ENCODE results near the gene TIFAB. TPM values are rescaled to one million over a fixed set of nuclear protein-coding genes. Genes with fewer than 3 reads are reported as not detected.

Gene TIFAB
- total RNA-seq, 2 experiments from 2014 or later = not detected

GRCh38 chr5:135426102-135427082 lies 25.8 kb downstream of the TIFAB start:
- ChIA-PET CTCF (interaction anchor here (0.6 to 2.8 kb wide), 22 partner anchors 9 to 404 kb away, joined by 3 to 15 read pairs (median 4); no protein-coding TSS in a partner anchor), POLR2A (interaction anchor here (0.6 kb wide), 1 partner anchor 93 kb away, joined by 3 read pairs; no protein-coding TSS in a partner anchor)
- H3K27me3 Mint-ChIP-seq = peaks cover 25% of the 10 kb centered on the region
- H3K36me3 Mint-ChIP-seq = no peaks in the 10 kb centered on the region
- H3K27ac Mint-ChIP-seq = no peak overlapping the region
- intact Hi-C loops (cut with micrococcal nuclease) = no loop called here
- H3K4me3 Mint-ChIP-seq = no peak overlapping the region
- peaks cover 2% of the 10 kb centered on the region for H3K4me1 Mint-ChIP-seq (ENCODE audit: low read depth)
- peaks cover 7% of the 10 kb centered on the region for H3K9me3 Mint-ChIP-seq
- no peak for DNase-seq

GRCh38 chr5:135425641-135426040 lies 26.5 kb downstream of the TIFAB start:
- POLR2A ChIA-PET = interaction anchor here (0.6 kb wide), 1 partner anchor 92 kb away, joined by 3 read pairs; no protein-coding TSS in a partner anchor
- Mint-ChIP-seq H3K27ac (no peak overlapping the region), H3K4me3 (no peak overlapping the region), H3K9me3 (peaks cover 7% of the 10 kb centered on the region), H3K36me3 (no peaks in the 10 kb centered on the region), H3K4me1 (ENCODE audit: low read depth) (peaks cover 2% of the 10 kb centered on the region), H3K27me3 (peaks cover 27% of the 10 kb centered on the region)
- CTCF ChIA-PET = interaction anchor here (0.6 to 2.8 kb wide), 21 partner anchors 8 to 405 kb away, joined by 3 to 15 read pairs (median 4); no protein-coding TSS in a partner anchor
- no peak for DNase-seq
- intact Hi-C loops (cut with micrococcal nuclease) = no loop called here

- Mint-ChIP-seq H3K4me3 (no peak overlapping the region), H3K9me3 (peaks cover 8% of the 10 kb centered on the region), H3K27ac (no peak overlapping the region), H3K36me3 (no peaks in the 10 kb centered on the region), H3K4me1 (ENCODE audit: low read depth) (peaks cover 2% of the 10 kb centered on the region), H3K27me3 (peaks cover 33% of the 10 kb centered on the region)
- no peak for DNase-seq
- POLR2A ChIA-PET = no interaction called here
- intact Hi-C loops (cut with micrococcal nuclease) = no loop called here
- CTCF ChIA-PET = interaction anchor here (1.1 to 1.4 kb wide), 3 partner anchors 23 to 42 kb away, joined by 3 read pairs; no protein-coding TSS in a partner anchor
Measured at GRCh38 chr5:135423846-135424168, 28.3 kb downstream of the TIFAB start.

- Mint-ChIP-seq H3K9me3 (peaks cover 4% of the 10 kb centered on the region), H3K27me3 (peaks cover 33% of the 10 kb centered on the region), H3K4me1 (ENCODE audit: low read depth) (peaks cover 2% of the 10 kb centered on the region), H3K27ac (no peak overlapping the region), H3K36me3 (no peaks in the 10 kb centered on the region), H3K4me3 (no peak overlapping the region)
- ChIA-PET POLR2A (no interaction called here), CTCF (interaction anchor here (1.1 to 1.4 kb wide), 3 partner anchors 23 to 43 kb away, joined by 3 read pairs; no protein-coding TSS in a partner anchor)
- intact Hi-C loops (cut with micrococcal nuclease) = no loop called here
- DNase-seq = no peak
Measured at GRCh38 chr5:135423146-135423845, 28.9 kb downstream of the TIFAB start.

DNA sequence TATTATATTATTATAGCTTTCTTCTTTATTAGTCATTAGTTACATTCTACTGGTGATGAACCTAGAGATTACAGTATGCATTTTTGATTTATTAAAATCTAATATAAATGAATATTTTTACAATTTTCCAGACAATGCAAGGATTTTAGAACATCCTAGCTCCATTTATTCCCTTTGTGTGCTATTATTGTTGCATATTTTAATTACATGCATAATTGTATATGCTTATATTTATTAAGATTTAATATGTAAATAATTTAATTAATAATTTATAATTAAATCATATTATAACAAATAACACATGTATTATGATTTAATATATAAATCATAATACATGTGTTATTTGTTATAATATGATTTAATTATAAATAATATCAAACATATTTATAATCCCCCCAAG lies 29.7 kb downstream of the TIFAB start:
- POLR2A ChIA-PET = no interaction called here
- no peak overlapping the region for H3K27ac Mint-ChIP-seq
- H3K9me3 Mint-ChIP-seq = peaks cover 4% of the 10 kb centered on the region

DNA sequence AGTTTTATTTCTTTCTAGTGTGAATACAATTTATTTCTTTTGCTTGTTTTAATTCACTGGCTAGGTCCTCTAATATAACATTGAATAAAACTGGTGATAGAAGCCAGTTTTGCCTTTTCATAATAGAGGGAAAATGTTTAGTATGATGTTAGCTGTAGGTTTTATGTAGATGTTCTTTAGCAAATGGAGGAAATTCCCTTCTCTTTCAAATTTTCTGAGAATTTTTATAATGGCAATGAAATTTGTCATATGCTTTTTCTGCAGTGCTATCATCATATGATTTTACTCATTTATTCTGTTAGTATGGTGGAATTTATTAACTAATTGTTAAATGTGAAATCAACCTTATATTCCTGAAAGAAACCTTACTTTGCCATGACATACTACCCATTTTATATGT lies 35.1 kb downstream of the TIFAB start:
- intact Hi-C loops (cut with micrococcal nuclease) = no loop called here
- no peak for DNase-seq
- CTCF ChIA-PET = interaction anchor here (1.2 kb wide), 1 partner anchor 9 kb away, joined by 3 read pairs; no protein-coding TSS in a partner anchor
- Mint-ChIP-seq H3K4me3 (no peak overlapping the region), H3K27me3 (peaks cover 35% of the 10 kb centered on the region), H3K27ac (no peak overlapping the region), H3K4me1 (ENCODE audit: low read depth) (no peaks in the 10 kb centered on the region), H3K9me3 (peaks cover 4% of the 10 kb centered on the region), H3K36me3 (no peaks in the 10 kb centered on the region)
- POLR2A ChIA-PET = no interaction called here

More for the DNA sequence above, 29.7 kb downstream of the TIFAB start:
- peaks cover 36% of the 10 kb centered on the region for H3K27me3 Mint-ChIP-seq
- CTCF ChIA-PET = no interaction called here
- no peak for DNase-seq
- H3K4me1 Mint-ChIP-seq (ENCODE audit: low read depth) = peaks cover 2% of the 10 kb centered on the region
- H3K4me3 Mint-ChIP-seq = no peak overlapping the region
- intact Hi-C loops (cut with micrococcal nuclease) = no loop called here
- no peaks in the 10 kb centered on the region for H3K36me3 Mint-ChIP-seq

GRCh38 chr5:135405082-135405481 lies 47.1 kb downstream of the TIFAB start:
- no peak overlapping the region for H3K4me3 Mint-ChIP-seq
- no peak overlapping the region for H3K27ac Mint-ChIP-seq
- peaks cover 6% of the 10 kb centered on the region for H3K27me3 Mint-ChIP-seq
- ChIA-PET POLR2A (interaction anchor here (0.9 kb wide), 1 partner anchor 12 kb away, joined by 3 read pairs; no protein-coding TSS in a partner anchor), CTCF (interaction anchor here (2.0 kb wide), 1 partner anchor 21 kb away, joined by 9 read pairs; no protein-coding TSS in a partner anchor)
- DNase-seq = no peak
- H3K9me3 Mint-ChIP-seq = peaks cover 4% of the 10 kb centered on the region
- H3K36me3 Mint-ChIP-seq = peaks cover 2% of the 10 kb centered on the region
- intact Hi-C loops (cut with micrococcal nuclease) = no loop called here
- peaks cover 2% of the 10 kb centered on the region for H3K4me1 Mint-ChIP-seq (ENCODE audit: low read depth)

GRCh38 chr5:135402031-135402430 lies 50.1 kb downstream of the TIFAB start:
- peaks cover 5% of the 10 kb centered on the region for H3K36me3 Mint-ChIP-seq
- H3K4me1 Mint-ChIP-seq (ENCODE audit: low read depth) = peaks cover 18% of the 10 kb centered on the region
- ChIA-PET CTCF (interaction anchor here (0.8 kb wide), 1 partner anchor 24 kb away, joined by 6 read pairs; no protein-coding TSS in a partner anchor), POLR2A (no interaction called here)
- no peak overlapping the region for H3K27ac Mint-ChIP-seq
- no peak for DNase-seq
- H3K4me3 Mint-ChIP-seq = no peak overlapping the region
- H3K27me3 Mint-ChIP-seq = no peaks in the 10 kb centered on the region
- intact Hi-C loops (cut with micrococcal nuclease) = no loop called here
- peaks cover 4% of the 10 kb centered on the region for H3K9me3 Mint-ChIP-seq

DNA sequence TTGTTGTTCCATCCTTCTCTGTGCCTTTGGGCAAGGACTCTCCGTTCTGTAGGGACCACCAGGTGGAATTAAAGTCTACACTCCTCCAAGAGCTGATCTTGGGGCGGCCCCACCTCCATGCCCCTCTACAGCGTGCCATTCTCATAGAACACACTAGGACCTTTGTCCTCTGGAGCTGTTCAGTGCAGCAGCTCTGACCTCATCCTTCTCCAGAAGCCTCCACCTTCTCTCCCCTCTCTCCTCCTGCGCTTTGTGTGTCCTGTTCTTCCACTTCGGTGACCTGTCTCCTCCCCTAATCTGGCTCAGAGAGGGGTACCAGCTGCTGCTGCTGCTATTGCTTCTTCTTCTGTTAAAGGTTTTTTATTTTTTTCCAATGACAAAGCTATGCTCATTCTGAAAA lies 51.3 kb downstream of the TIFAB start:
- H3K27ac Mint-ChIP-seq = no peak overlapping the region
- POLR2A ChIA-PET = interaction anchor here (1.0 kb wide), 1 partner anchor 11 kb away, joined by 3 read pairs; no protein-coding TSS in a partner anchor

GRCh38 chr5:135399794-135400542 lies 52.2 kb downstream of the TIFAB start:
- CTCF ChIA-PET = interaction anchor here (1.0 kb wide), 1 partner anchor 12 kb away, joined by 3 read pairs; no protein-coding TSS in a partner anchor
- POLR2A ChIA-PET = interaction anchor here (0.9 to 1.0 kb wide), 3 partner anchors 10 to 27 kb away, joined by 3 to 4 read pairs (median 3); no protein-coding TSS in a partner anchor
- peaks cover 1% of the 10 kb centered on the region for H3K9me3 Mint-ChIP-seq
- H3K4me3 Mint-ChIP-seq = peak overlapping the region; percentile 80
- peak overlapping the region; percentile 75 for H3K27ac Mint-ChIP-seq
- no peak for DNase-seq
- peaks cover 5% of the 10 kb centered on the region for H3K36me3 Mint-ChIP-seq
- intact Hi-C loops (cut with micrococcal nuclease) = loop anchor here (1.0 kb wide), 1 partner anchor 23 kb away; no protein-coding TSS in a partner anchor
- H3K4me1 Mint-ChIP-seq (ENCODE audit: low read depth) = peaks cover 38% of the 10 kb centered on the region
- H3K27me3 Mint-ChIP-seq = no peaks in the 10 kb centered on the region

More for the DNA sequence above, 51.3 kb downstream of the TIFAB start:
- Mint-ChIP-seq H3K4me1 (ENCODE audit: low read depth) (peaks cover 30% of the 10 kb centered on the region), H3K36me3 (peaks cover 5% of the 10 kb centered on the region), H3K27me3 (no peaks in the 10 kb centered on the region), H3K4me3 (peak overlapping the region; percentile 28), H3K9me3 (peaks cover 4% of the 10 kb centered on the region)
- CTCF ChIA-PET = no interaction called here
- intact Hi-C loops (cut with micrococcal nuclease) = no loop called here
- no peak for DNase-seq
